ENCODE results near the gene RNASE12. TPM values are rescaled to one million over a fixed set of nuclear protein-coding genes. Genes with fewer than 3 reads are reported as not detected.
A peak's percentile ranks its signal among the peaks of the same experiment; 100 is the strongest.

The RNASE12 gene
- total RNA-seq, 2 experiments from 2014 or later = not detected

GRCh38 chr14:20611277-20611676, 20.1 kb upstream of the RNASE12 start:
- ChIA-PET POLR2A (interaction anchor here (0.8 to 1.1 kb wide), 3 partner anchors 19 to 268 kb away, joined by 3 to 4 read pairs (median 4); partner anchors contain the start of genes PARP2 and PNP), CTCF (interaction anchor here (1.3 to 7.3 kb wide), 6 partner anchors 11 to 283 kb away, joined by 3 to 104 read pairs (median 8); partner anchors contain the start of gene RNASE4)
- DNase-seq (no peak), ATAC-seq (no peak)
- Mint-ChIP-seq H3K27me3 (no peaks in the 10 kb centered on the region), H3K9me3 (no peaks in the 10 kb centered on the region), H3K4me3 (no peak overlapping the region), H3K4me1 (ENCODE audit: low read depth) (peaks cover 6% of the 10 kb centered on the region), H3K36me3 (ENCODE audit: low read depth) (no peaks in the 10 kb centered on the region), H3K27ac (no peak overlapping the region)
- TF ChIP-seq CTCF (IDR thresholded peaks at IDR 0.05) = no peak
- intact Hi-C loops (cut with micrococcal nuclease) = loop anchor here (5.0 kb wide), 2 partner anchors 154 to 199 kb away; partner anchors contain the start of genes APEX1 and TEP1

- no peak overlapping the region for H3K27ac Mint-ChIP-seq
- no peaks in the 10 kb centered on the region for H3K27me3 Mint-ChIP-seq
- H3K9me3 Mint-ChIP-seq = no peaks in the 10 kb centered on the region
- peak; percentile 89 for DNase-seq
- TF ChIP-seq CTCF (IDR thresholded peaks at IDR 0.05) = no peak
- ATAC-seq = peak; percentile 19
- H3K4me1 Mint-ChIP-seq (ENCODE audit: low read depth) = peaks cover 6% of the 10 kb centered on the region
- H3K36me3 Mint-ChIP-seq (ENCODE audit: low read depth) = no peaks in the 10 kb centered on the region
- POLR2A ChIA-PET = interaction anchor here (0.8 to 1.5 kb wide), 8 partner anchors 21 to 267 kb away, joined by 3 to 7 read pairs (median 4); partner anchors contain the start of genes APEX1, OSGEP and PARP2
- no peak overlapping the region for H3K4me3 Mint-ChIP-seq
- CTCF ChIA-PET = interaction anchor here (0.7 to 7.3 kb wide), 27 partner anchors 10 to 361 kb away, joined by 3 to 104 read pairs (median 5); partner anchors contain the start of genes APEX1, PARP2, PIP4P1 and RNASE4
- intact Hi-C loops (cut with micrococcal nuclease) = loop anchor here (5.0 kb wide), 2 partner anchors 153 to 198 kb away; partner anchors contain the start of genes APEX1 and TEP1
Observed at GRCh38 chr14:20610002-20610765, 19.0 kb upstream of the RNASE12 start.

- POLR2A ChIA-PET = interaction anchor here (0.8 to 1.5 kb wide), 6 partner anchors 73 to 266 kb away, joined by 3 to 7 read pairs (median 4); partner anchors contain the start of genes APEX1, OSGEP and PARP2
- H3K36me3 Mint-ChIP-seq (ENCODE audit: low read depth) = no peaks in the 10 kb centered on the region
- H3K27me3 Mint-ChIP-seq = no peaks in the 10 kb centered on the region
- H3K4me3 Mint-ChIP-seq = no peak overlapping the region
- DNase-seq (peak; percentile 73), ATAC-seq (peak; percentile 19)
- CTCF ChIA-PET = interaction anchor here (0.7 to 7.3 kb wide), 34 partner anchors 9 to 303 kb away, joined by 3 to 104 read pairs (median 4); partner anchors contain the start of genes APEX1, PARP2, PIP4P1 and RNASE11
- intact Hi-C loops (cut with micrococcal nuclease) = loop anchor here (1.0 to 5.0 kb wide), 3 partner anchors 24 to 197 kb away; partner anchors contain the start of genes APEX1 and TEP1
- peak; percentile 100 for TF ChIP-seq CTCF (IDR thresholded peaks at IDR 0.05)
- H3K27ac Mint-ChIP-seq = no peak overlapping the region
- peaks cover under 1% of the 10 kb centered on the region for H3K4me1 Mint-ChIP-seq (ENCODE audit: low read depth)
- H3K9me3 Mint-ChIP-seq = no peaks in the 10 kb centered on the region
Observed at GRCh38 chr14:20609215-20610001, 18.2 kb upstream of the RNASE12 start.

- no peak for DNase-seq
- Mint-ChIP-seq H3K36me3 (ENCODE audit: low read depth) (no peaks in the 10 kb centered on the region), H3K4me1 (ENCODE audit: low read depth) (no peaks in the 10 kb centered on the region), H3K4me3 (no peak overlapping the region), H3K27me3 (no peaks in the 10 kb centered on the region), H3K9me3 (no peaks in the 10 kb centered on the region), H3K27ac (no peak overlapping the region)
- ChIA-PET POLR2A (interaction anchor here (1.4 kb wide), 1 partner anchor 265 kb away, joined by 7 read pairs; the partner anchor contains the start of gene PARP2), CTCF (interaction anchor here (0.6 to 7.3 kb wide), 24 partner anchors 8 to 302 kb away, joined by 3 to 104 read pairs (median 4); partner anchors contain the start of genes PARP2, PIP4P1, RNASE11 and RNASE4)
- ATAC-seq = no peak
- TF ChIP-seq CTCF (IDR thresholded peaks at IDR 0.05) = no peak
- intact Hi-C loops (cut with micrococcal nuclease) = loop anchor here (1.0 kb wide), 2 partner anchors 25 to 77 kb away; no protein-coding TSS in a partner anchor
Observed at GRCh38 chr14:20608383-20609110, 17.4 kb upstream of the RNASE12 start.

Measured in activated CD8-positive, alpha-beta T cell treated with anti-CD3 and anti-CD28 coated beads for 36 hours (primary cell).